H9 (cell line): ENCODE results near the gene BMPR1A. TPM values are rescaled to one million over a fixed set of nuclear protein-coding genes. Genes with fewer than 3 reads are reported as not detected.

ENCODE experiments used
- DNase-seq: peaks from one replicate; pipeline ENCODE4 v3.0.0-alpha.2; 2017
- H2AFZ ChIP-seq: one replicate; pipeline ENCODE4 v1.6.1; 2013; ENCODE audit warnings: mild to moderate bottlenecking, low read length, control low read depth, moderate library complexity
- H2AK5ac ChIP-seq: 2 replicates; pipeline ENCODE4 v1.6.1; 2013; ENCODE audit warnings: low read length, control low read depth, mixed read lengths; ENCODE audit not compliant: insufficient read length
- H2BK120ac ChIP-seq: one replicate; pipeline ENCODE4 v1.6.1; 2013; ENCODE audit warnings: low read depth, mild to moderate bottlenecking, low read length, control low read depth, inconsistent platforms; ENCODE audit not compliant: poor library complexity, severe bottlenecking
- H2BK12ac ChIP-seq: 2 replicates; pipeline ENCODE4 v1.6.1; 2013; ENCODE audit warnings: low read length, control low read depth, mixed read lengths, low read depth; ENCODE audit not compliant: insufficient read length
- H2BK15ac ChIP-seq: 2 replicates; pipeline ENCODE4 v1.6.1; 2013; ENCODE audit warnings: low read depth, low read length, control low read depth
- H2BK20ac ChIP-seq: one replicate; pipeline ENCODE4 v1.6.1; 2013; ENCODE audit warnings: low read depth, mild to moderate bottlenecking, low read length, control low read depth, inconsistent platforms; ENCODE audit not compliant: poor library complexity, severe bottlenecking
- H2BK5ac ChIP-seq: 2 replicates; pipeline ENCODE4 v1.6.1; 2013; ENCODE audit warnings: low read length, control low read depth, mixed read lengths; ENCODE audit not compliant: insufficient read length
- H3K14ac ChIP-seq: 2 replicates; pipeline ENCODE4 v1.6.1; 2013; ENCODE audit warnings: low read length, control low read depth; ENCODE audit not compliant: insufficient read depth
- H3K18ac ChIP-seq: 2 replicates; pipeline ENCODE4 v1.6.1; 2013; ENCODE audit warnings: low read depth, mild to moderate bottlenecking, mixed read lengths, low read length, control low read depth; ENCODE audit not compliant: insufficient read length
- H3K23ac ChIP-seq: 2 replicates; pipeline ENCODE4 v1.6.1; 2013; ENCODE audit warnings: low read length, control low read depth, mixed read lengths, low read depth; ENCODE audit not compliant: insufficient read length
- H3K23me2 ChIP-seq: 2 replicates; pipeline ENCODE4 v1.6.1; 2013; ENCODE audit warnings: low read depth, mild to moderate bottlenecking, mixed read lengths, low read length, control low read depth; ENCODE audit not compliant: insufficient read length, poor library complexity, severe bottlenecking
- H3K27ac ChIP-seq: 2 replicates; pipeline ENCODE4 v1.5.1; 2013; ENCODE audit warnings: low read length, control low read depth, mixed read lengths, low read depth; ENCODE audit not compliant: insufficient read length
- H3K27me3 ChIP-seq: 2 replicates; pipeline ENCODE4 v1.6.1; 2013; ENCODE audit warnings: low read length, control low read depth, inconsistent platforms; ENCODE audit not compliant: insufficient read depth
- H3K4ac ChIP-seq: 2 replicates; pipeline ENCODE4 v1.6.1; 2013; ENCODE audit warnings: low read depth, mild to moderate bottlenecking, control low read depth, inconsistent platforms, low read length, moderate library complexity
- H3K4me1 ChIP-seq: 2 replicates; pipeline ENCODE4 v1.6.1; 2013; ENCODE audit warnings: low read length, control low read depth, inconsistent platforms; ENCODE audit not compliant: insufficient read depth
- H3K4me2 ChIP-seq: 2 replicates; pipeline ENCODE4 v1.6.1; 2013; ENCODE audit warnings: low read length, control low read depth, mixed read lengths; ENCODE audit not compliant: insufficient read length, insufficient read depth
- H3K56ac ChIP-seq: 2 replicates; pipeline ENCODE4 v1.6.1; 2013; ENCODE audit warnings: low read depth, mild to moderate bottlenecking, mixed read lengths, low read length, control low read depth; ENCODE audit not compliant: insufficient read length
- H3K79me1 ChIP-seq: 2 replicates; pipeline ENCODE4 v1.6.1; 2013; ENCODE audit warnings: low read depth, mild to moderate bottlenecking, moderate library complexity, low read length, control low read depth, inconsistent platforms; ENCODE audit not compliant: insufficient read depth, poor library complexity, severe bottlenecking
- H3K79me2 ChIP-seq: 2 replicates; pipeline ENCODE4 v1.6.1; 2013; ENCODE audit warnings: low read length, control low read depth, inconsistent platforms; ENCODE audit not compliant: insufficient read depth
- H3K9ac ChIP-seq: 2 replicates; pipeline ENCODE4 v1.6.1; 2013; ENCODE audit warnings: low read length, control low read depth, mixed read lengths; ENCODE audit not compliant: insufficient read length; ENCODE audit errors: extremely low read depth
- H3K9me3 ChIP-seq: one replicate; pipeline ENCODE4 v1.6.1; 2013; ENCODE audit warnings: low read depth, low read length, inconsistent platforms; ENCODE audit not compliant: control insufficient read depth
- H3T11ph ChIP-seq: one replicate; pipeline ENCODE4 v1.6.1; 2013; ENCODE audit warnings: mild to moderate bottlenecking, low read length, control low read depth, inconsistent platforms
- H4K20me1 ChIP-seq: one replicate; pipeline ENCODE4 v1.6.1; 2013; ENCODE audit not compliant: control insufficient read depth, insufficient read length, insufficient read depth
- H4K5ac ChIP-seq: 2 replicates; pipeline ENCODE4 v1.6.1; 2013; ENCODE audit warnings: low read depth, mild to moderate bottlenecking, mixed read lengths, low read length, control low read depth; ENCODE audit not compliant: insufficient read length
- H4K8ac ChIP-seq: replicated peaks from 2 replicates; pipeline ENCODE4 v1.6.1; 2013; ENCODE audit warnings: low read length, control low read depth, mixed read lengths, low read depth; ENCODE audit not compliant: insufficient read length
- H4K91ac ChIP-seq: 2 replicates; pipeline ENCODE4 v1.6.1; 2013; ENCODE audit warnings: low read depth, mild to moderate bottlenecking, moderate library complexity, mixed read lengths, low read length, control low read depth; ENCODE audit not compliant: insufficient read length
- H3K27ac Mint-ChIP-seq, 3 experiments: 2 replicates in 2 of 3; 3 replicates in 1 of 3; pipeline ENCODE4 v1.8.0; 2020 to 2021; ENCODE audit warnings: mixed read lengths in 3 of 3, mild to moderate bottlenecking in 1 of 3, moderate library complexity in 1 of 3
- H3K27me3 Mint-ChIP-seq: 2 replicates; pipeline ENCODE4 v1.8.0; 2021; ENCODE audit warnings: low read depth, mild to moderate bottlenecking, moderate library complexity, mixed read lengths
- H3K36me3 Mint-ChIP-seq, 3 experiments: 2 replicates in 2 of 3; 3 replicates in 1 of 3; pipeline ENCODE4 v1.8.0; 2020 to 2021; ENCODE audit warnings: low read depth in 3 of 3, mixed read lengths in 3 of 3; ENCODE audit not compliant: insufficient read depth in 1 of 3
- H3K4me1 Mint-ChIP-seq, 2 experiments: 2 replicates each; pipeline ENCODE4 v1.8.0; 2020; ENCODE audit warnings: mixed read lengths in 2 of 2
- H3K4me3 Mint-ChIP-seq, 2 experiments: 2 replicates in 1 of 2; 3 replicates in 1 of 2; pipeline ENCODE4 v1.8.0; 2020 to 2021; ENCODE audit warnings: mild to moderate bottlenecking in 2 of 2, mixed read lengths in 2 of 2, moderate library complexity in 1 of 2
- H3K9me3 Mint-ChIP-seq, 2 experiments: 2 replicates in 1 of 2; 3 replicates in 1 of 2; pipeline ENCODE4 v1.8.0; 2020; ENCODE audit warnings: mild to moderate bottlenecking in 2 of 2, mixed read lengths in 2 of 2, moderate library complexity in 1 of 2
- CTCF ChIP-seq: fragments of 200-600 bp; sonication (generic); conservative IDR thresholded peaks from 3 replicates; pipeline ENCODE4 v1.8.0; 2021; ENCODE audit warnings: antibody characterized with exemption, mild to moderate bottlenecking
- WGBS: extraction: QIAGEN DNeasy Blood & Tissue Kit; methylation state at CpG from one replicate; pipeline ENCODE4 v1.1.7; 2013; ENCODE audit warnings: missing lambda C conversion rate, low lambda C conversion rate, mixed read lengths; ENCODE audit not compliant: insufficient read length; ENCODE audit errors: extremely low coverage; 5-methylcytosine and 5-hydroxymethylcytosine counted together
- total RNA-seq: library from RNA; stranded (reverse); gene quantifications from 2 replicates; pipeline ENCODE4 v1.2.1, GENCODE V29; 2021

Gene BMPR1A
- total RNA-seq, 1 experiment from 2014 or later = 138 TPM

GRCh38 chr10:86823565-86823964 is 67.1 kb downstream of the BMPR1A start:
- H2AFZ ChIP-seq = no peak overlapping the region

More at GRCh38 chr10:86823565-86823964, 67.1 kb downstream of the BMPR1A start:
- H3K9ac ChIP-seq = no peak overlapping the region
- no peak overlapping the region for H2BK20ac ChIP-seq
- Mint-ChIP-seq H3K27ac (peak overlapping the region; percentile 2 to 94 (median 12); a peak in 4 of 7 replicates), H3K36me3 (no peaks in the 10 kb centered on the region), H3K4me1 (peaks cover 51 to 53% of the 10 kb centered on the region in 2 experiments), H3K27me3 (no peaks in the 10 kb centered on the region), H3K9me3 (no peaks in the 10 kb centered on the region), H3K4me3 (no peak overlapping the region; a peak in 1 of 5 replicates)
- H4K5ac ChIP-seq = no peak overlapping the region
- no peak overlapping the region for H2BK12ac ChIP-seq
- peaks cover 12% of the 10 kb centered on the region; the same call in 1 of the 2 replicates for H3K4me1 ChIP-seq
- H4K91ac ChIP-seq = no peak overlapping the region
- H2BK15ac ChIP-seq = no peak overlapping the region
- no peaks in the 10 kb centered on the region for H3K79me1 ChIP-seq
- no peak overlapping the region for H3K23ac ChIP-seq
- WGBS = no CpG with 5 or more reads among the region's 4 CpGs
- DNase-seq = no peak
- H4K20me1 ChIP-seq = no peaks in the 10 kb centered on the region
- no peak overlapping the region for H2BK5ac ChIP-seq
- no peak overlapping the region for H3T11ph ChIP-seq
- no peak overlapping the region for H3K18ac ChIP-seq
- H3K4ac ChIP-seq = no peak overlapping the region
- H3K9me3 ChIP-seq = no peaks in the 10 kb centered on the region
- H2BK120ac ChIP-seq = no peak overlapping the region
- H3K14ac ChIP-seq = no peak overlapping the region
- no peaks in the 10 kb centered on the region for H3K27me3 ChIP-seq
- peaks cover 56% of the 10 kb centered on the region; the same call in 1 of the 2 replicates for H3K79me2 ChIP-seq
- H3K23me2 ChIP-seq = no peaks in the 10 kb centered on the region
- no peak overlapping the region for H3K27ac ChIP-seq
- no peak for TF ChIP-seq CTCF
- no peak overlapping the region for H2AK5ac ChIP-seq
- H4K8ac ChIP-seq = no peak overlapping the region
- H3K56ac ChIP-seq = no peak overlapping the region
- no peak overlapping the region for H3K4me2 ChIP-seq
